ENCODE measurements around the gene SLC25A33. TPM values are rescaled to one million over a fixed set of nuclear protein-coding genes. Genes with fewer than 3 reads are reported as not detected.

The SLC25A33 gene
- total RNA-seq, 1 experiment from 2014 or later: 11.3 TPM

- DNase-seq (ENCODE audit: low read depth): peak; percentile 88
Measured at GRCh38 chr1:9588551-9589143, 49.4 kb downstream of the SLC25A33 start, which contains the start of gene TMEM201. Gene TMEM201, plus strand, starts transcription at chr1:9588911. Its CDS starts 20 bp downstream, at chr1:9588931.

GRCh38 chr1:9589144-9589718 is 50.0 kb downstream of the SLC25A33 start:
- DNase-seq (ENCODE audit: low read depth): peak; percentile 42

GRCh38 chr1:9589719-9590157 is 50.5 kb downstream of the SLC25A33 start:
- peak; percentile 29 for DNase-seq (ENCODE audit: low read depth)

GRCh38 chr1:9590201-9590600 is 50.9 kb downstream of the SLC25A33 start:
- DNase-seq (ENCODE audit: low read depth): no peak

- no peak for DNase-seq (ENCODE audit: low read depth)
Measured at GRCh38 chr1:9590945-9591668, 51.8 kb downstream of the SLC25A33 start.

- DNase-seq (ENCODE audit: low read depth): no peak
Measured at GRCh38 chr1:9591669-9592509, 52.6 kb downstream of the SLC25A33 start.

GRCh38 chr1:9592510-9593075 is 53.3 kb downstream of the SLC25A33 start:
- DNase-seq (ENCODE audit: low read depth): no peak

GRCh38 chr1:9593147-9593491 is 53.9 kb downstream of the SLC25A33 start:
- no peak for DNase-seq (ENCODE audit: low read depth)

- peak; percentile 81 for DNase-seq (ENCODE audit: low read depth)
Measured at GRCh38 chr1:9593492-9594465, 54.5 kb downstream of the SLC25A33 start.

GRCh38 chr1:9594471-9595155 is 55.3 kb downstream of the SLC25A33 start:
- no peak for DNase-seq (ENCODE audit: low read depth)

GRCh38 chr1:9595156-9595967 is 56.1 kb downstream of the SLC25A33 start:
- no peak for DNase-seq (ENCODE audit: low read depth)

- no peak for DNase-seq (ENCODE audit: low read depth)
Measured at GRCh38 chr1:9595968-9596340, 56.7 kb downstream of the SLC25A33 start.

GRCh38 chr1:9596415-9597123 is 57.3 kb downstream of the SLC25A33 start:
- DNase-seq (ENCODE audit: low read depth): no peak

- no peak for DNase-seq (ENCODE audit: low read depth)
Measured at GRCh38 chr1:9597361-9598315, 58.4 kb downstream of the SLC25A33 start.

GRCh38 chr1:9598316-9598700 is 59.0 kb downstream of the SLC25A33 start:
- no peak for DNase-seq (ENCODE audit: low read depth)

- no peak for DNase-seq (ENCODE audit: low read depth)
Measured at GRCh38 chr1:9599741-9600140, 60.5 kb downstream of the SLC25A33 start.
